ENCODE data around the gene PLPP3.

DNA sequence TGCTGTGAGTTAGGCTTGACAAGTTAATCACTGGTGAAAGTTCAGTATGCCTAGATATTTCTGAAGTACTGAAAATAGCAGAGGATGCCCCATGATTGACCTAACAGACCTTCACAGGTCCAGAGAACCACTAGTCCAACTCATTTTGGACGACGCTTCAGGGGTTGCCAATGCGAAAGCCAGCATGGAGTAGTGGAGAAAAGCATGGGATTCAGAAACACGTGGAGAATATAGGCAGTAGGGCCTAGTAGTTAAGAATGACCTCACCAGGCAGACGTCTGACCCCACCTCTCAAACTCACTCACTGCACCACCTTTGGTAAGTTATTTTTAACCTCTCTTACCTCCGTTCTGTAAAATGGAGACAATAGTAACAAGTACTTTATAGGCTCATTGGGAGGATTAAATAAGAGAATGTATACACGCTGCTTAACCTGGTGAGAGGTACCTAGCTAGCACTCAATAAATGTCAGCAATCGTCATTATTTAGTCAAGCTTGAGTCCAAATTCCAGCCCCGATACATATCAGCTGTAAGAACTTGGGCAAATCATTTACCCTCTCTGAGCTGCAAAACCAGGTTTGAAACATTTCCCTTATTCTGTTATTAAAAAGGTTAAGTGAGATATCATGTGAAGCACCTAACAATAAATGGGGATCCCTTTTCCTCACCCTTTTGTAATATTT lies 13.2 kb downstream of the PLPP3 start:
- TF ChIP-seq, protein P1, sequence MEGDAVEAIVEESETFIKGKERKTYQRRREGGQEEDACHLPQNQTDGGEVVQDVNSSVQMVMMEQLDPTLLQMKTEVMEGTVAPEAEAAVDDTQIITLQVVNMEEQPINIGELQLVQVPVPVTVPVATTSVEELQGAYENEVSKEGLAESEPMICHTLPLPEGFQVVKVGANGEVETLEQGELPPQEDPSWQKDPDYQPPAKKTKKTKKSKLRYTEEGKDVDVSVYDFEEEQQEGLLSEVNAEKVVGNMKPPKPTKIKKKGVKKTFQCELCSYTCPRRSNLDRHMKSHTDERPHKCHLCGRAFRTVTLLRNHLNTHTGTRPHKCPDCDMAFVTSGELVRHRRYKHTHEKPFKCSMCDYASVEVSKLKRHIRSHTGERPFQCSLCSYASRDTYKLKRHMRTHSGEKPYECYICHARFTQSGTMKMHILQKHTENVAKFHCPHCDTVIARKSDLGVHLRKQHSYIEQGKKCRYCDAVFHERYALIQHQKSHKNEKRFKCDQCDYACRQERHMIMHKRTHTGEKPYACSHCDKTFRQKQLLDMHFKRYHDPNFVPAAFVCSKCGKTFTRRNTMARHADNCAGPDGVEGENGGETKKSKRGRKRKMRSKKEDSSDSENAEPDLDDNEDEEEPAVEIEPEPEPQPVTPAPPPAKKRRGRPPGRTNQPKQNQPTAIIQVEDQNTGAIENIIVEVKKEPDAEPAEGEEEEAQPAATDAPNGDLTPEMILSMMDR (conservative IDR thresholded peaks at IDR 0.05 in 1 of 2, IDR thresholded peaks at IDR 0.05 in 1 of 2; ENCODE audit: low read depth in 1 of 2, low read length in 2 of 2): no peak
- no peak for TF ChIP-seq EZH2 (IDR thresholded peaks at IDR 0.05; ENCODE audit: low read length, missing control alignments)

Data from fibroblast of lung (primary cell).